Lower lobe of right lung (tissue), 2 donors: ENCODE measurements around the gene FUOM. TPM values are rescaled to one million over a fixed set of nuclear protein-coding genes. Genes with fewer than 3 reads are reported as not detected.
"Not testable (repeated sequence)": the region's sequence is repeated elsewhere in the genome, so short reads cannot be mapped to it uniquely, and the experiment has no call there.

Source experiments
- ATAC-seq, 2 donors: fragments of 200-7000 bp; cut with Tn5 transposase; one replicate each; pipeline ENCODE4 v1.9.1; 2020 to 2022; ENCODE audit warnings: mild to moderate bottlenecking in 2 of 2, moderate library complexity in 2 of 2
- DNase-seq: peaks from one replicate; pipeline ENCODE4 v3.0.0-alpha.2; 2020
- H3K27ac ChIP-seq: fragments of 200-600 bp; one replicate; pipeline ENCODE4 v1.8.0; 2022
- H3K27me3 ChIP-seq: fragments of 200-600 bp; one replicate; pipeline ENCODE4 v1.8.0; 2022; ENCODE audit warnings: low read depth
- H3K36me3 ChIP-seq: fragments of 200-600 bp; one replicate; pipeline ENCODE4 v1.8.0; 2022; ENCODE audit warnings: mild to moderate bottlenecking
- H3K4me1 ChIP-seq: fragments of 200-600 bp; one replicate; pipeline ENCODE4 v1.8.0; 2022
- H3K4me3 ChIP-seq: fragments of 200-600 bp; one replicate; pipeline ENCODE4 v1.8.0; 2022; ENCODE audit warnings: mild to moderate bottlenecking
- H3K9me3 ChIP-seq: fragments of 200-600 bp; one replicate; pipeline ENCODE4 v1.8.0; 2022
- CTCF ChIP-seq: fragments of 200-600 bp; IDR thresholded peaks from one replicate; pipeline ENCODE4 v1.8.0; 2022; ENCODE audit warnings: antibody characterized with exemption, mild to moderate bottlenecking
- intact Hi-C: fragments of 100-400 bp; cut with DNase I; formaldehyde crosslinking; loops from one replicate; pipeline ENCODE4 v1.11.0; 2022
- total RNA-seq: library from RNA; stranded (reverse); fragmentation: NEBNext Ultra II Directional; extraction: Animal tissue kit (Norgen Biotek cat#: 25700); gene quantifications from one replicate; pipeline ENCODE4 v1.2.1, GENCODE V29; 2021
- donor health status: DM: no; HTN: yes; CAD: no; lungs with severe emphysema.

The FUOM gene
- total RNA-seq, 1 donor from 2014 or later = 31.0 TPM

GRCh38 chr10:133379152-133379800, 21.5 kb upstream of the FUOM start, which contains the start of gene PAOX:
Gene PAOX, plus strand, starts transcription at chr10:133379262. Its CDS starts 55 bp downstream, at chr10:133379317.
- peaks cover 22% of the 10 kb centered on the region for H3K4me1 ChIP-seq
- H3K9me3 ChIP-seq = no peaks in the 10 kb centered on the region
- H3K27me3 ChIP-seq = no peaks in the 10 kb centered on the region
- DNase-seq (peak; percentile 81), ATAC-seq (peak; percentile 75 to 76)
- peak within 1 kb of the TSS; percentile 85 for H3K27ac ChIP-seq
- H3K36me3 ChIP-seq = peaks cover 7% of the 10 kb centered on the region
- intact Hi-C loops = no loop called here
- peak within 1 kb of the TSS; percentile 95 for H3K4me3 ChIP-seq
- TF ChIP-seq CTCF = no peak

GRCh38 chr10:133378251-133379096, 20.7 kb upstream of the FUOM start:
- Histone ChIP-seq H3K27ac (peak overlapping the region; percentile 85), H3K27me3 (no peaks in the 10 kb centered on the region), H3K4me1 (peaks cover 28% of the 10 kb centered on the region), H3K9me3 (no peaks in the 10 kb centered on the region), H3K36me3 (no peaks in the 10 kb centered on the region), H3K4me3 (peak overlapping the region; percentile 95)
- intact Hi-C loops = no loop called here
- TF ChIP-seq CTCF = no peak
- DNase-seq = peak; percentile 90
- peak; percentile 88 to 89 for ATAC-seq

GRCh38 chr10:133377818-133378250, 20.0 kb upstream of the FUOM start:
- intact Hi-C loops = no loop called here
- H3K9me3 ChIP-seq = no peaks in the 10 kb centered on the region
- no peaks in the 10 kb centered on the region for H3K36me3 ChIP-seq
- DNase-seq (no peak), ATAC-seq (no peak)
- H3K4me1 ChIP-seq = peaks cover 28% of the 10 kb centered on the region
- TF ChIP-seq CTCF = no peak
- H3K4me3 ChIP-seq = peak overlapping the region; percentile 95
- H3K27me3 ChIP-seq = no peaks in the 10 kb centered on the region
- H3K27ac ChIP-seq = peak overlapping the region; percentile 85

GRCh38 chr10:133377025-133377817, 19.4 kb upstream of the FUOM start:
- ATAC-seq (no peak), DNase-seq (peak; percentile 50)
- Histone ChIP-seq H3K9me3 (no peaks in the 10 kb centered on the region), H3K27me3 (no peaks in the 10 kb centered on the region), H3K36me3 (no peaks in the 10 kb centered on the region), H3K4me1 (peaks cover 31% of the 10 kb centered on the region), H3K4me3 (no peak overlapping the region), H3K27ac (no peak overlapping the region)
- TF ChIP-seq CTCF = no peak
- intact Hi-C loops = no loop called here

GRCh38 chr10:133376183-133376582, 18.4 kb upstream of the FUOM start:
- H3K27me3 ChIP-seq, H3K27ac ChIP-seq, ATAC-seq, H3K4me3 ChIP-seq, intact Hi-C loops, H3K36me3 ChIP-seq, DNase-seq, H3K9me3 ChIP-seq: not testable (repeated sequence)
- peaks cover 37% of the 10 kb centered on the region for H3K4me1 ChIP-seq
